Cardiac septum (tissue), 1 donor: Measurements from ENCODE around the gene APOL1. TPM values are rescaled to one million over a fixed set of nuclear protein-coding genes. Genes with fewer than 3 reads are reported as not detected.
"Not testable (repeated sequence)": the region's sequence is repeated elsewhere in the genome, so short reads cannot be mapped to it uniquely, and the experiment has no call there.

Experiments used
- DNase-seq: peaks from one replicate; pipeline ENCODE4 v3.0.0-alpha.2; 2020; ENCODE audit warnings: low spot score
- intact Hi-C: fragments of 100-400 bp; cut with DNase I; formaldehyde crosslinking; loops from one replicate; pipeline ENCODE4 v1.14.0; 2022
- total RNA-seq: library from RNA; stranded (reverse); fragmentation: NEBNext Ultra II Directional; extraction: Animal tissue kit (Norgen Biotek cat#: 25700); gene quantifications from one replicate; pipeline ENCODE4 v1.2.1, GENCODE V29; 2021
- donor health status: DM: no; HTN: no; CAD: no.

Gene APOL1
- total RNA-seq, 1 donor from 2014 or later, result 25.6 TPM

DNA sequence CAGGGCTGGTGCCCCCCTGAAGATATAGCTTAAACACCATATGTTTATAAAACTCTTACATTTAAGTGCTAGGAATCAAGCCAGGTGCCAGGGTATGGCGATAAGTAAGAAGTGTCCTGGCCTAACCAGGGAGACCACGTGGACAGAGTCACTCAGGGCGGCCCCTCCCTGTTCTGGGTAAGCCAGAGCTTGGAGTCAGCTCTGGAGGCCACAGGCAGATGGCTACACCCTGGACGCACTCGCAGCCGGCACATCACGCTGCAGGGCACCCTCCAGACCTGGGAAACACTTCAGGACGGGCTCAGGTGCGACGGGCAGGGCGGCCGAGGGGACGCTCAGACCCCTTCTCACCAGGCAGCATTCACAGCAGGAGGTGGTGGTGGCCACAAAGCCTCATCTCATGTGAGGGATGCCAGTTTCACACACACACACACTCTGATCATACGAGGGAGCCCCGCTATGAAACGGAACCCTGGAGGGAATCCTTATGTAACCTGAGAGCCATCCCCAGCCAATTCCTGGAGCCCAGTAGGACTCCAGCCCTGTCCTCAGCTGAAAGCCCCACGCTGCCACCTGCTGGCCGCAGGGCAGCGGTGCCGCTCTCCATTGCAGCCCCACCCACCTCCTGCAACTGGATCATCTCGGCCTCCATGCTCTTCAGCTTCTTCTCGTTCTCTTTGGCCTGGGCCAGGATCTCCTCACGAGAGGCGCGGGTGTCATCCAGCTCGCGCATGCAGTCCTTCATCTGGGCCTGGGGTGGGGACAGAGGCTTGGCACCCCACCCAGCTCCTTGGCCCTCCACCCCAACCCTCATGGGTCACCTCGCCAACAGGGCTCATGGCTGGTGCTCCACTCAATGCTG lies 33.4 kb downstream of the APOL1 start:
- DNase-seq, result no peak
- intact Hi-C loops, result no loop called here

DNA sequence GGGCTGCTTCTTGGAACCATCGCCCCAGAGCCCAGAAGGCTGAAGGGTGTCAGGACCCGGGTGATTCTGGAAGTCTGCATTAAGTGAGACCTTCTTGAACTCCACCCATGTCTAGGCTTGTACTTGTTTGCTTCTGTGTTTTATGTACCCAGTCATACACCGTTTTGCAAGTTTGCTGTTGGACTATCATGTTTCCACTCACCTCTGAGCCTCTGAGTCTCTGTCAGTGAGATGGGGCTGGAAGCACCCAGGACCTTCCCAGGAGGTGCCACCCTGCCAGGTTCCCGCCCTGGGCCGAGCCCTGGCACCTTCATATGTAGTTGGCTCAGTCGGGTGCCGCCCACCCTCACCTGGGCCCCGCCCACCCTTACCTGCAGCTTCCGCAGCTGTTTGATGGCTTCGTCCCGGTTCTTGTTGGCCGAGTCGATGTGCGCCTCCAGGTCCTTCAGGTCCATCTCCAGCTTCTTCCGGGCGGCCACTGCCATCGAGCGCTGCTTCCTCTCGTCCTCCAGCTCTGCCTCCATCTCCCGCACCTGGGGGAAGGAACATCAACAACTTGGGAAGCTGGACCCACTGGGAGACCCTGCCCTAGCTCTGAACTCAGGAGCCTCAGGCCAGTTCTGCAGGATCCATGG lies 35.1 kb downstream of the APOL1 start:
- DNase-seq, result no peak
- intact Hi-C loops, result no loop called here

DNA sequence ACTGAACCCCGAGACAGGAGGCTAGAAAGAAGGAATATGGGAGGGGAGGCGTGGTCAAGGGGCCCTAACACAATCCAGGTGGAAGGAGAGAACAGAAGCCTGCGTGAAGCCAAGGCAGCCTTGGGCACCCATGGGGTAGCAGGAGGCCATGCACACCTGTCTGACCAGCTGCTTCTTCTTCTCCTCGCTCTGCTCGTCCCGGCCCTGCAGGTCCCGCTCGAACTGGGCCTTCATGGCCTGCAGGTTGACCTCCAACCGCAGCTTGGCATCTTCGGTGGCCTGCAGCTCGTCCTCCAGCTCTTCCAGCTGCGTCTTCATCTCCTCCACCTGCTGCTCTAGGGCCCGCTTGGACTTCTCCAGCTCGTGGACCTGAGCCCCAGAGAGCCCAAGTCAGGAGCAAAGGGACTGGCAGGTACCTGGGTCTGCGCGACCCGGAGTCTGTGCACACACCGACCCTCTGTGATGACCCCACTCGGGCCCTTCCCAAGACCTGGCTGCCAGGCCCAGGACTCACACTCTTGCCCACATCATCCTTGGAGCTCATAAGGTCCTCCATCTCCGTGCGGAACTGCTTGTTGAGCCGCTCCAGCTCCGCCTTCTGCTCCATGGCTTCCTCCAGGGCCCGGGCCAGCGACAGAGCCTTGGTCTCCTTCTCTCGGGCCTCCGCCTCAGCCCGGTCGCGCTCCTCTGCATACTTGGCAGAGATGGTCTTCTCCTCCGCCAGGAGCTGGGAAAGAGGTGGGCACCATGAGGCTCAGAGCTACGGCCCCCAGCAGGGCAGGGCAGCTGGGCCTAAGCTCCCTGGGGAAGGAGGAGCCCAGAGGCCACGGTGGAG lies 35.9 kb downstream of the APOL1 start:
- no peak for DNase-seq
- intact Hi-C loops, result no loop called here

DNA sequence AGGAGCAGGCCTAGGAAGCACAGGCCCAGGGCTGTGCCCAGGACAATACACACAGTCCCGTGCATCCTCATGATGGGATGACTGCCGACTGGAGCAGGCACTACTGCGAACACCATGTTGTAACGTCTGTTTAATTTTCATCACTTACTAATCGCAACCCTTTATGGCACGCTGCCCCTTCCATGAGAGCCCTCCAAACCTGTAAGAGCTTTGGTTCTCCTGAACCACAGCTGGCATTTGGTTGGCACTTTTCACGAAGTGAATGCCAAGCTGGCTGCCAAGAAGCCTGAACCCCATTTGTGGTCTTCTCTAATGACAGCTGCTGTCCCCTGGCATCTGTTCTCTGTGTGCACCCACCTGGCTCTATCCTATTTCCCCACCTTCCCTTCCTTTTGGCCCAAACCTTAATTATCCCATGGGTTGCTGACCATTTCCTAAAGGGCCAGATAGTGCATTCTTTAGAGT lies 36.5 kb downstream of the APOL1 start:
- DNase-seq, result no peak
- intact Hi-C loops, result no loop called here

DNA sequence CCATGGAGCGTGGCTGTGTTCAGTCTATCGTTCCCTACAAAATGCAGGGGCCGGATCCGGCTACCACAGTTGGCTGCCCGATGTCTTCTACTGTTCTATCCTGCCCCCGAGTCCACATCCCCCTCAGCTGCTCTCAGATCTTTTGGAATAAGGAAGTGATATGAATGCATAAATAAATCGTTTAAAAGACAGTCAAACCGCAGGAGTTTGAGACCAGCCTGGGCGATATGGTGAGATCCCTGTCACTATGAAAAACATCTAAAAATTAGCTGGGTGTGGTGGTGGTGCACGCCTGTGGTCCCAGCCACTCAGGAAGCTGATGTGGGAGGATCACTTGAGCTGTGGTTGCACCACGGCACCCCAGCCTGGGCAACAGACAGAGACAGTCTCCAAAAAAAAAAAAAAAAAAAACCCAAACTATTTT lies 37.0 kb downstream of the APOL1 start:
- DNase-seq, intact Hi-C loops: not testable (repeated sequence)

DNA sequence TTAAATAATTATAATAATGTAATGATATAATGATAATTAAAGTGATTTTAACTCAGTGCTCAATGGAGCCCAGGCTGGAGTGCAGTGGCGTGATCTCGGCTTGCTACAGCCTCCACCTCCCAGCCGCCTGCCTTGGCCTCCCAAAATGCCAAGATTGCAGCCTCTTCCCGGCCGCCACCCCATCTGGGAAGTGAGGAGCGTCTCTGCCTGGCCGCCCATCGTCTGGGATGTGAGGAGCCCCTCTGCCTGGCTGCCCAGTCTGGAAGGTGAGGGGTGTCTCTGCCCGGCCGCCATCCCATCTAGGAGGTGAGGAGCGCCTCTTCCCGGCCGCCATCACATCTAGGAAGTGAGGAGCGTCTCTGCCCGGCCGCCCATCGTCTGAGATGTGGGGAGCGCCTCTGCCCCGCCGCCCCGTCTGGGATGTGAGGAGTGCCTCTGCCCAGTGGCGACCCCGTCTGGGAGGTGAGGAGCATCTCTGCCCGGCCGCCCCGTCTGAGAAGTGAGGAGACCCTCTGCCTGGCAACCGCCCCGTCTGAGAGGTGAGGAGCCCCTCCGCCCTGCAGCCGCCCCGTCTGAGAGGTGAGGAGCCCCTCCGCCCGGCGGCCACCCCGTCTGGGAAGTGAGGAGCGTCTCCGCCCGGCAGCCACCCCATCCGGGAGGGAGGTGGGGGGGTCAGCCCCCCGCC lies 37.6 kb downstream of the APOL1 start:
- intact Hi-C loops, DNase-seq: not testable (repeated sequence)

DNA sequence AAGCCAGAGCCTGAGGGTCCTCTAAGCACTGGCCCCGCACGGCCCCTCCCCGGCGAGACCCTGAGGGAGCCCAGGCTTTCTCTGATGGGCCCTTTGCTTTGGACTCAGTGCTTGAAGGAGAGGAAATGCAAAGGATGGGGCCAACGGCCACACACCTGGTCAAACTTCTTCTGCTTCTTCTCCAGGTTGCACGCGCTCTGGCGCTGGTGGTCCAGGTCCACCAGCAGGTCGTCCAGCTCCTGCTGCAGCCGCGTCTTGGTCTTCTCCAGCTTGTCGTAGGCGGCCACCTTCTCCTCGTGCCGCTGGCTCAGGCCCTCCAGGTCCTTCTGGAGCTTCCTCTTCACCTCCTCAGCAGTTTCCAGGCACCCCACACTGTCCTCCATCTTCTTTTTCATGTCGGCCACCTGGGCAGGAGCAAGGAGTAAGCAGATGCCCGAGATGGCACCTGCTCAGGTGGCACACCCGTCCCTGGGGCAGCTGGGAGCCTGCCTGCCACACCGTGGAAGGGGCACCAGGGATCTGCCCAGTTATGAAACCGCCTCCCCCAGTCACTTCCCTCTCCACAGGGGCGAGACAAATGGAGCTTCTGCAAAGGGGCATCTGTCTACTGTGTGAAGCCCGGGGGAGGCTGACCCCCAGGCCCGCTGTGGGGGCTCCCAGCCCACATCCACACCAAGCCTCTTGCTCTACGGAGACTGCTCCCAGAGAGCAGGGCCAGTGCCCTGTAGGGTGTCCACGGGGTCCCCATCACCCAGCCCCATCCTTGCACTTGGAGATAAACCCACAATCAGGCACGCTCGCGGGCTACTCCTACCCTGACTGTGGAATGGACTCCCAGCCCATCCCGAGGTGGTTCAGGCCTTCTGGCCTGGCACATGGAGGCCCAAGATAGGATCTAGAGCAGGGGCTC lies 39.2 kb downstream of the APOL1 start:
- intact Hi-C loops, result no loop called here
- DNase-seq, result no peak

DNA sequence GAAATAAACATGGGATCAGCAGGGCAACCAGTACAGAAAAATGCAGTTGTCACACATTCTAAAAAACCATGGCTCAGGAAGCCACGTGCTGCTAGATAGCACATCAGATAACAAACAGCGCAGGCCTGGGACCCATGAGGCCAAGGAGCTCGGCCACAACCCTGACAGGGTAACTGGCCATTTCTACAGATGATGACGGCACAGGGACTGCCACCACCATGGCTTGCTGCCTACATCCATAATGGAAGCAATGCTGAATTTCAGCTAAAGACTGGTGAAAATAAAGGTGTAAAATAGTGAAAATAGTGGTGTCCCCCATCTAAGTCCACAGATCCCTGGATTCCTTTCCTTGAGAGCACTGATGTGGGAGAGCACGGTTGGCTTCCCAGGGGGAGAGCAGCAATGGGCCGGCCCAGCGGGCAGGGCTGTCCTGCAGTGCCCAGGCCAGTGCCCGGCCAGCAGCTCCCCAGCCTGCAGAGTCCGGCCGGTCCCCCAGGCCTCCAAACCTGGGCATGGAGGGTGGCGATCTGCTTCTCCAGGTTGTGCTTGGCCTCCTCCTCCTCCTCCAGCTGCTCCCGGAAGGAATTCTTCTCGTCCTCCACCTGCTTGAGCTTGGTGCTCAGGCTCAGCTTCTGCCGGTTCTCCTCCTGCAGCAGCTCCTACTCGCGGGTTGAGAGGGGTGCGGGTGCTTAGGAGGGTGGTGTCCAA lies 40.0 kb downstream of the APOL1 start:
- intact Hi-C loops, result no loop called here
- DNase-seq, result no peak

DNA sequence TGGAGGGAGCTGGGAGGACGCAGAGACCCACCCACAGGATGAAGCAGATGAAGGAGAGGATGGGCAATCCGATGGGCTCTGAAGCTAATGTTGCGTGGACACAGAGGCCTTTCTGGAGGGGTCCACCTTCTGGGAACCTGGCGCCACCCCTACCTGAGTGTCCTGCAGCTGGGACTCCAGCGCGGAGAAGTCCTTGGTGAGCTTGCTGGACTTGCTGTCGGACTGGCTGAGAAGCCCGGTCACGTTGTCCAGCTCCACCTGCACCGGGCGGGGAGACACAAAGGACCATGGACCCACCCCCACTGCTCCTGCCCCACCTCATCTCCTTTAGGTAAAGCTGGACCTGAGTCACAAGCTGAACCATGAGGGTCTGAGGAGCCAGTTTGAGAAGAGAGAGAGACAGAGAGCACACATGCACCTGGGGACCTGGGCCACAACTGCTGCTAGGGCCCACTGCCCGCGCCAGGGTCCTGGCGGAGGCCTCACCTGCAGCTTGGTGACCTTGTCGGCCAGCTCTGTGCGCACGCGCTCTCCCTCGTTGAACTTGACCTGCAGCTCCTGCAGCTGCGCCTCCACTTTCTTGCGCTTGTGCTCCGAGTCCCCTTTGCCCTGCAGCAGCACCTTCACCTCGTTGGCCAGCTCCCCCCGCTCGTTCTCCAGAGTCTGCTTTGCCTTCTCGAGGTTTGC lies 40.8 kb downstream of the APOL1 start:
- DNase-seq, result no peak
- intact Hi-C loops, result no loop called here

DNA sequence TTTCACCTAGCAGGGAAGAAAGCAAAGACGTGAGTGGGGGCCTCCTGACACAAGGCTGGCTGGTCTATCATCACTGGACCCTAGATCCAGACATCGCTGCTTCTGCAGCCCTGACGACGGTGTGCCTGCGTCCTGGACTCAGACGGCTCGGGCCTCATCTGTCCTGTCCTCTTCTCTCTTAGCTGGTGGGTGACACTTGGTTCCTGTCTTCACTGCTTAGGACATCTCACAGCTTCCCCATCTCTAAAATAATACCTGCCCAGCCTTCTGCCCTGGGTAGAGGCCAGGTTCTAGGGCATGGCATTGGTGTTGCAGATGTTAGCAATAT lies 41.3 kb downstream of the APOL1 start:
- intact Hi-C loops, result no loop called here
- no peak for DNase-seq

DNA sequence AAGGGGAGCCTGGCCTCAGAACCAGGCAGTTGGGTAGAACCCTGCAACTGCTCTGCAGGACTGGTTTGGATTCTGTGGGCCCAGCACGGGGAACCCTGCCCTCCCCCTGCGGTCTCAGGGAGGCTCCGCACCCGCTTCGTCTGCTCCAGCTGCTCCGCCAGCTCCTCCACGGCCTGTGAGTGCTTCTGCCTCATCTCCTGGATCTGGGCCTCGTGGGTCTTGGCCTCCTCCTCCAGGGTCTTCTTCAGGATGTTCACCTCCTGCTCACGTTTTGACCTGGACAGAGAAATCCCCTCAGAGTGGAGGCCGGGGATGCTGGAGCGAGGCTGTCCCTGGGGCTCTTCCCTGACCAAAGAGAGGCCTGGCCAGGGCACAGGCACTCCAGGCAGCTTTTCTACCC lies 41.9 kb downstream of the APOL1 start:
- intact Hi-C loops, result no loop called here
- DNase-seq, result no peak

DNA sequence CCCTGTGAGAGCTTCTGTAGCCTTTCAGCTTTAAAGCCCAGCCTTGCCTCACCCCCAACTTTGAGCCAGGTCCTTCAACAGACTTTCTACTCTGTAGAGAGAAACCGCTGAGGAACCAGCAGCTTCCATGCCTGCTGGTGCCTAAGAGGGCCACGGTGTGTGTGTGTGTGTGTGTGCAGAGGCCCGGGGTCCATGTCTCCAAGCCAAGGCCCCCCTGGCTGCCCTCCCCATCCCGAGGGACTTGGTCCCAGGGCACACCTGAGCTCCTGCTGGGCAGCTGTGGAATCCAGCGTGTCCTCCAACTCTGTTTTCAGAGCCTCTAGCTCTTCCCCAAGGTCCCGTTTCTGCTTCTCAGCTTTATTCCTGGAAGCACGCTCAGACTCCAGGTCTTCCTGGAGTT lies 42.3 kb downstream of the APOL1 start:
- intact Hi-C loops, result no loop called here
- DNase-seq, result no peak

DNA sequence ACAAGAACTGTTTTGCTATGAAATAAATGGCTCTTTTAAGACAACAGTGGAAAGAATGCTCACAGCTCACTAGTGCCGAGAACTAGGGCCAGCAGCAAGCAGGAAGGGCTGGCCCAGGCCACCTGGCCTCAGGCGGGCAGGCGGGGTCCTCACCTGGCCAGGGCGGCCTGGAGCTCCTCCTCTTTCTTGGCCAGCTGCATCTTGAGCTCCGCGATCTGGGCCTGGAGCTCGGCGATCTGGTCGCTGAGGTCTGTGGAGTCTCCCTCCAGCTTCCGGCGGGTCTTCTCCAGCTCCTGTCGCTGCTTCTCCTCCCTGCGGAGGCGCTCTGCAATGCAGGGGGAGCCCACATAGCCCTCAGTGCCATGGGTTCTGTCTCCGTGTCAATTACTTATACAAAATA lies 43.8 kb downstream of the APOL1 start:
- intact Hi-C loops, result no loop called here
- DNase-seq, result no peak

DNA sequence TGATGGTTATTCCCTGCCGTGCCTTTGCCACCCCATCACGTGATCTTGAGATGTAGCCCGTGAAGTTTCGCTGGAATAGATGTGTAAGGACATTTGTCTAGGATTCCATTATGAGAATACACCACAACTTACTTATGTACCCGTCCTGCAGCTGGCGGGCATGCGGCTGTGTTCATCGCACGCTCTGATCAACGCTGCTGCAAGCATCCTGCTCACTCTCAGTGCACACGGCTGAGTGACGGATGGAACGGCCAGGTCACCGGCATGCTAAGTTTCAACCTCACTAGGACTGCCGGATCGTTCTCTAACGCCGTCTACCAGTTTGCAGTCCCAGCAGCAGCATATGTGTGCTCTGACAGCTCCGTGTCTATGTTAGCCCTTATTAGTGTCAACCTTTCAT lies 44.6 kb downstream of the APOL1 start:
- no peak for DNase-seq
- intact Hi-C loops, result no loop called here

DNA sequence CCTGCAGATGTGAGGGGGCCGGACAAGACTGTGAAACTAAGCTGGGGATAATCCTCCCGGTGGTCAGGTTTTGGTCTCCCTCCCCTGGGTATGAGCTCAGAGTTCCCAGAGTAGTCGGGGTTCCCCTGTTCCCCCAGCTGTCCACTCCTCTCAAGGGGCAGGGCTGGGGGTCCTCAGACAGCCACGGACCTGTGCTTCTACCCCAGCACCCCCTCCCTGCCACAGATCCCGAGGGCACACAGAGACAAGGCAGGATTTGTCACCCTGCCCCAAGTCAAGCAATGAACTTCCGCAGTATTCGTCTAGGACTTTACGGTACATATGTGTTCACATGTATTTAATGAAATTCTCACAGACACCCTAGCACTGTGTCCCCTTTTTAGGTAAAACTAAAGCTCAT lies 45.2 kb downstream of the APOL1 start:
- intact Hi-C loops, result no loop called here

DNA sequence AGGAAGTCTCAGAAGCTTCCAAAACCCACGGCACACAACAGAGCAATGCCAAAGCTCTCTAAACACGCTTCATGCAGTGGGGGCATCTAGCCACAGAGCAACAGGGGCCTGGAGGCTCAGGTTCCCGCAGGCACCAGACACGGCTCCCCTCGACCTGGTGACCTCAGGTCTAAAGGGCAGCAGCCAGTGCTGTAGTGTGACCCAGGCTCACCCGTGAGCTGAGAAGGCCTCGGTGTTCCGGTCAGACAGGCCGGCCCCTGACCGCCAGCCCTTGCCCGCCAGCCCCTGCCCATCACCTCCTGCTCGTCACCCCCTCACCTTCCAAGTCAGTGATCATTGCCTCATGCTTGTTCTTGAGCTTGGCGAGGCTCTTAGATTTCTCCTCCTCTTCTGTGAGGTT lies 45.7 kb downstream of the APOL1 start:
- DNase-seq, result no peak
- intact Hi-C loops, result no loop called here

More for the DNA sequence above, 45.2 kb downstream of the APOL1 start:
- DNase-seq, result no peak

DNA sequence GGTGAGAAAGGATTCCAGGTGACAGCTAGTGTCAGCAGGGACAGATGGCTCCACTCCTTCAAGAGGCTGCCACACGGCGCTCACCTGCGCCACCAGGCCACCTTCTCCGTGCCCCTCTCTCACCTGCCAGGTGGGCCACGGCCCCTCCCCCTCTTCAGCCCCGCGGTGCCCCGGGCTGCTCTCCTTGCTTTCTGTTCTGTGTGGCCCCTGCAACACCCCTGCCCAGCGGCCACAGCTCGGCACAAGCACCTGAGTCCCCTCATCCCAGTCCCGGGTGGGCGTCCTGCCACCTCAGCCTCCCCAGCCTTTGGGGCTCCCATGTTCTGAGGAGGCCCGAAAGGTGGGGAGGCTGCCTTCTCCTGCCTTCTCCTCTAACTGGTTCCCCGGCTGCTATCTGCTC lies 46.4 kb downstream of the APOL1 start:
- no peak for DNase-seq
- intact Hi-C loops, result no loop called here

DNA sequence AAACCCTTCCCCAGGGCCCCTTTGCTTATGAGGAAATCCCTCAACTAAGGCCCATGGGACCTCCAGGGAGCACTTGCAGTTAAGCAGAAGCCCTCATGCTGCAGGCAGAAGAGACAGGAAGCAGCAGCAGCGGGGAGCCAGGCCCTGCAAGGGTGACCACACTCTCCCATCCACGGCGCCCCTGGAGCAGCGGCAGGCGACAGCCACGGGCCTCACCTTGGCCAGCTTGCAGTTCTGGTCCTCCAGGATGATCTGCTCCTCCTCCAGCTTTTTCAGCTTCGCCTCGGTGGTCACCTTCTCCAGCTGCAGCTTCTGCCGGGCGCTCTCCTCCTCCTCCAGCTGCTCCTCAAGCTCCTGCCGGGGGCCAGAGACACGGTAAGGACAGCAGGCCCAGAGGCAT lies 47.0 kb downstream of the APOL1 start:
- DNase-seq, result no peak
- intact Hi-C loops, result loop anchor here (2.0 kb wide), 1 partner anchor 171 kb away; no protein-coding TSS in a partner anchor
